Tibial artery (tissue), 4 donors: ENCODE results near the gene CHST10.

Experiments
- DNase-seq, 2 donors: peaks; one replicate each; pipeline ENCODE4 v3.0.0-alpha.2; 2019
- H3K27ac ChIP-seq, 2 donors: fragments of 200-600 bp; sonication (generic) in 1 of 2; 1 replicate in 1 of 2; 2 replicates in 1 of 2; pipeline ENCODE4 v1.5.1; 2018 to 2019; ENCODE audit warnings: mild to moderate bottlenecking in 1 of 2
- H3K27me3 ChIP-seq, 2 donors: fragments of 200-600 bp; sonication (generic) in 1 of 2; one replicate each; pipeline versions ENCODE4 v1.5.1 to v1.6.0; 2016 to 2019
- H3K36me3 ChIP-seq, 3 donors: fragments of 200-600 bp; sonication (generic) in 2 of 3; one replicate each; pipeline ENCODE4 v1.5.1; 2016 to 2019; ENCODE audit warnings: mild to moderate bottlenecking in 2 of 3
- H3K4me1 ChIP-seq, 4 donors: fragments of 200-600 bp; sonication (generic) in 2 of 4; 1 replicate in 3 of 4; 2 replicates in 1 of 4; pipeline ENCODE4 v1.5.1; 2016 to 2019
- H3K4me3 ChIP-seq, 2 donors: fragments of 200-600 bp; sonication (generic) in 1 of 2; 1 replicate in 1 of 2; 2 replicates in 1 of 2; pipeline ENCODE4 v1.5.1; 2018 to 2019; ENCODE audit warnings: mild to moderate bottlenecking in 2 of 2
- H3K9me3 ChIP-seq, 3 donors: fragments of 200-600 bp; sonication (generic) in 1 of 3; one replicate each; pipeline ENCODE4 v1.5.1; 2016 to 2019
- intact Hi-C: fragments of 100-400 bp; cut with DNase I; formaldehyde crosslinking; loops from one replicate; pipeline ENCODE4 v1.15.0; 2023; ENCODE audit warnings: low total_unique reads
- TF ChIP-seq, protein P1 (sequence below), 2 experiments: fragments of 200-600 bp in 1 of 2; fragments of 450-650 bp in 1 of 2; IDR thresholded peaks; one replicate each; pipeline ENCODE4 v1.5.1; 2017 to 2019; ENCODE audit warnings: antibody characterized with exemption in 2 of 2, mild to moderate bottlenecking in 1 of 2, moderate library complexity in 1 of 2

CHST10 gene

DNA sequence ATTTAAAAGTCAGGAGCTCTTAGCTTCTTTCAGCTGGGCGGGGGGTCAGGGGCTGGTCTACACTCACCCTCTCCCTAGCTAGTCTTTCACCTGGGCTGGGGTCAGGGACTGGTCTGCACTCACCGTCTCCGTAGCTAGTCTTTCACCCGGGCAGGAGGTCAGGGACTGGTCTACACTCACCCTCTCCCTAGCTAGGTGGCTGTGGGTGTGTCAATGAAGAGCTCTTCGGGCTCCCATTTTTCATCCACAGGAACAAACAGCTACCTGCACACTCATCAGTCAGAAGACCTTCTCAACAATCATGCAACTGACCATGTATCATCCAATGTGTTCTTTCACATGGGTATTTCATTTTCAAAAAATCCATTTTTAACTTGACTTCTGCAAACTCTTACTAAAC lies 8.0 kb downstream of the CHST10 start:
- no peaks in the 10 kb centered on the region for H3K4me1 ChIP-seq
- H3K9me3 ChIP-seq = no peaks in the 10 kb centered on the region
- no peaks in the 10 kb centered on the region for H3K27me3 ChIP-seq
- TF ChIP-seq, protein P1, sequence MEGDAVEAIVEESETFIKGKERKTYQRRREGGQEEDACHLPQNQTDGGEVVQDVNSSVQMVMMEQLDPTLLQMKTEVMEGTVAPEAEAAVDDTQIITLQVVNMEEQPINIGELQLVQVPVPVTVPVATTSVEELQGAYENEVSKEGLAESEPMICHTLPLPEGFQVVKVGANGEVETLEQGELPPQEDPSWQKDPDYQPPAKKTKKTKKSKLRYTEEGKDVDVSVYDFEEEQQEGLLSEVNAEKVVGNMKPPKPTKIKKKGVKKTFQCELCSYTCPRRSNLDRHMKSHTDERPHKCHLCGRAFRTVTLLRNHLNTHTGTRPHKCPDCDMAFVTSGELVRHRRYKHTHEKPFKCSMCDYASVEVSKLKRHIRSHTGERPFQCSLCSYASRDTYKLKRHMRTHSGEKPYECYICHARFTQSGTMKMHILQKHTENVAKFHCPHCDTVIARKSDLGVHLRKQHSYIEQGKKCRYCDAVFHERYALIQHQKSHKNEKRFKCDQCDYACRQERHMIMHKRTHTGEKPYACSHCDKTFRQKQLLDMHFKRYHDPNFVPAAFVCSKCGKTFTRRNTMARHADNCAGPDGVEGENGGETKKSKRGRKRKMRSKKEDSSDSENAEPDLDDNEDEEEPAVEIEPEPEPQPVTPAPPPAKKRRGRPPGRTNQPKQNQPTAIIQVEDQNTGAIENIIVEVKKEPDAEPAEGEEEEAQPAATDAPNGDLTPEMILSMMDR (IDR thresholded peaks at IDR 0.05) = no peak
- peaks cover 0 to 27% (median 20%) of the 10 kb centered on the region in 3 donors for H3K36me3 ChIP-seq
- intact Hi-C loops = no loop called here
- no peak for DNase-seq
- H3K27ac ChIP-seq = no peak overlapping the region
- H3K4me3 ChIP-seq = no peak overlapping the region

DNA sequence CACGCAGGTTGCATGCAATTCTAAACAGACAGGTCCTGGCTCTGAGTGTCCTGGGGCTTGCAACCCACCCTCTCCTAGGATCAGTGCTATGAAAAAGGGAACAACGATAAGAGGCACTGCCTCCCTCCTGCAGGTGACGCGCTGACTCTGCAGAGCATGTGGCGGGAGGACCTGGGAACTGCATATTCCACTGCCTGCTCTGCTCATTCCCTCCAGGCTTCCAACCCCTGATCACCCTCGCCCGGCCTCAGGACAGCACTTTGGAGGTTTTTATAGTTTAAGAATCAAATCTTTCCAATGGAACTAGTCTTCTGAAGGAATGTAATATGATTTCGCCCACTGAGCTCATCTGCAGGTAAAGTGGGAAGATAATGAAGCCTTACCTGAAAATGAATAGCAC lies 8.5 kb downstream of the CHST10 start:
- intact Hi-C loops = no loop called here
- Histone ChIP-seq H3K27ac (no peak overlapping the region), H3K27me3 (no peaks in the 10 kb centered on the region), H3K4me3 (no peak overlapping the region), H3K4me1 (no peaks in the 10 kb centered on the region), H3K36me3 (peaks cover 3 to 32% (median 25%) of the 10 kb centered on the region in 3 donors), H3K9me3 (no peaks in the 10 kb centered on the region)
- DNase-seq = no peak
- TF ChIP-seq, protein P1 (IDR thresholded peaks at IDR 0.05) = no peak

DNA sequence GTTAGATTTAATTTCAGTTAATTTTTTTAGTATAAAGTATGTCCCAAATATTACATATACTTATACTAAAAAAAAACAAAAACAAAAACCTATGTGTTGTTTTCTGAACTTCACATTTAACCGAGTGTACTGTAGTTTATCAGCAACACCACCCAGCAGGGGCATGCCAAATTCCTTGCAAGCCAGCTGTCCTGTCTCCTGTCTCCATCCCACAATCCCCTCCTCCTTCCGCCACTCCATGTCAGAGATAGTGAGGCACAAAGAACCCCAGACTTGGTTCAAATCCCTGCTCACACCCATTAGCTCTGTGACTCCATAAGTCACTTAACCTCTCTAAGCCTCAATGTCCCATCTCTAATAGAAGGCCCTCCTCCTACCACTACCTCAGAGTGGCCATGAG lies 9.4 kb downstream of the CHST10 start:
- Histone ChIP-seq H3K4me3 (no peak overlapping the region), H3K36me3 (peaks cover 4 to 41% (median 26%) of the 10 kb centered on the region in 3 donors), H3K4me1 (no peaks in the 10 kb centered on the region), H3K27ac (no peak overlapping the region), H3K9me3 (no peaks in the 10 kb centered on the region), H3K27me3 (no peaks in the 10 kb centered on the region)
- no peak for DNase-seq
- intact Hi-C loops = no loop called here
- TF ChIP-seq, protein P1 (IDR thresholded peaks at IDR 0.05) = no peak

DNA sequence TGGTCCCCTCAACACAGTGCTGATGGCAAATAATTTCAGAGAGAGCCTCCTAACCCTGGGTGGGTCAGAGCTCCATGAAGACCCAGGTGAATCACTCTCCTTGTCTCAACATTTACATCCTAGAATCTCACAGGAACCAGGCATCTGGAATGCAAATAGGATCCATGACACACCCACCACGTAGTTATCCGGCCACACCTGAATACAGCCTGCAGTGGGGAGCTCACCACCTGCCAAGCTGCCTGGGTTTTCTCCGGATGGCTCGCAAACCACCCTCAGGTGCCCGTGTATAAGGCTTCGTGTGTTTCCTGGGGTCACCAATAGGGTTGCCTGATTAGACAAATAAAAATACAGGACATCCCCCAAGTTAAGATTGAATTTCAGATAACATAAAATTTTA lies 9.9 kb downstream of the CHST10 start:
- no peak overlapping the region for H3K4me3 ChIP-seq

DNA sequence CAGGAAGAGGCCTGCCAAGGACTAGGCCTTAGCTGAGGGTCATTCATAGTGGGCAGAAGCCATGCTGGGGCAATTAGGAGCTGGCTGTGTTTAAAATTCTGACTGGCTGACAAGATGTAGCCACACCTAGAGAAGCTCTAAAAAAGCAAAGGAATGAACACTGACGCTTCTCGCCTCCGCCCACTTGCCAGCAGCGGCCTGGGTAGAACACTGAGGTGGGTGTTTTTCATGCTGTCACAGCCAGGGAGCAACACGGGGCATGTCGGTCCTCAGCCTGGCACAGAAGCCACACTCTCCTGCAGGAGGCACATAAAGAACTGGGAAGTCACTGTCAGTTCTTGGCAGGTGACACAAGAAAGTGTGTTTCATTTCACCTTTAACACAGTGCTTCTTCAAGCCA lies 10.4 kb downstream of the CHST10 start:
- TF ChIP-seq, protein P1 (IDR thresholded peaks at IDR 0.05) = no peak
- Histone ChIP-seq H3K4me1 (no peaks in the 10 kb centered on the region), H3K36me3 (peaks cover 9 to 51% (median 31%) of the 10 kb centered on the region in 3 donors), H3K27ac (no peak overlapping the region), H3K27me3 (no peaks in the 10 kb centered on the region), H3K9me3 (no peaks in the 10 kb centered on the region), H3K4me3 (no peak overlapping the region)
- no peak for DNase-seq
- intact Hi-C loops = no loop called here

More for the DNA sequence above, 9.9 kb downstream of the CHST10 start:
- H3K4me1 ChIP-seq = no peaks in the 10 kb centered on the region
- H3K27ac ChIP-seq = no peak overlapping the region
- no peaks in the 10 kb centered on the region for H3K9me3 ChIP-seq
- TF ChIP-seq, protein P1 (IDR thresholded peaks at IDR 0.05) = no peak
- intact Hi-C loops = no loop called here
- DNase-seq = no peak
- H3K27me3 ChIP-seq = no peaks in the 10 kb centered on the region
- H3K36me3 ChIP-seq = peaks cover 4 to 46% (median 26%) of the 10 kb centered on the region in 3 donors

DNA sequence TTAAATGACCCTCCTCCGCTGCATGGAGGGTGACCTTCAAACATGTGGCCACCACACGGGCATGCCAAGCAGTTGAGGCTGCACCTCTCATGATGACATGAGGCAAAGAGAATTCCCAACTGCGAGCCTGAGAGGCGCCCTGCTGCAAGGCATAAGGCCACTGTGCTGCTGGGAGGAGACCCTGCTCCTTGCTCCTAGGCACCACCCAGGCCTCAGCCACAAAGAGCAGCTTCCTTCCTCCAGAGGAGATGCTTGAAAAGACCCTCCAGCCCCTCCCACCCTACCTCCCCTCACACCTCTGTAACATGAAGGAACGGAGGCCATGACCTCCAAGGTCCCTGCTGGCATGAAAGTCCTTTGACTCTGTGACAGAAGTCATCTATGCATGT lies 11.4 kb downstream of the CHST10 start:
- DNase-seq = no peak
- H3K4me1 ChIP-seq = no peaks in the 10 kb centered on the region
- TF ChIP-seq, protein P1 (IDR thresholded peaks at IDR 0.05) = no peak
- H3K4me3 ChIP-seq = no peak overlapping the region
- H3K36me3 ChIP-seq = peaks cover 10 to 61% (median 39%) of the 10 kb centered on the region in 3 donors
- no peaks in the 10 kb centered on the region for H3K27me3 ChIP-seq
- H3K9me3 ChIP-seq = no peaks in the 10 kb centered on the region
- intact Hi-C loops = no loop called here
- no peak overlapping the region for H3K27ac ChIP-seq
